Neural crest cell (in vitro differentiated cells): ENCODE measurements around the gene NDUFA13. TPM values are rescaled to one million over a fixed set of nuclear protein-coding genes. Genes with fewer than 3 reads are reported as not detected.

Source experiments
- DNase-seq: peaks from one replicate; pipeline ENCODE4 v3.0.0; 2021; ENCODE audit warnings: low read depth, mixed read lengths, low spot score
- H3K27ac Mint-ChIP-seq: one replicate; pipeline ENCODE4 v1.8.0; 2021; ENCODE audit warnings: mild to moderate bottlenecking, mixed read lengths; ENCODE audit not compliant: unreplicated experiment
- H3K27me3 Mint-ChIP-seq: 2 replicates; pipeline ENCODE4 v1.8.0; 2021; ENCODE audit warnings: low read depth, mild to moderate bottlenecking, mixed read lengths
- H3K36me3 Mint-ChIP-seq: 2 replicates; pipeline ENCODE4 v1.8.0; 2021; ENCODE audit warnings: low read depth, mild to moderate bottlenecking, mixed read lengths
- H3K4me1 Mint-ChIP-seq: 2 replicates; pipeline ENCODE4 v1.8.0; 2021; ENCODE audit warnings: mixed read lengths
- H3K4me3 Mint-ChIP-seq: one replicate; pipeline ENCODE4 v1.8.0; 2021; ENCODE audit warnings: mild to moderate bottlenecking, mixed read lengths
- H3K9me3 Mint-ChIP-seq: 2 replicates; pipeline ENCODE4 v1.8.0; 2021; ENCODE audit warnings: mixed read lengths
- total RNA-seq: library from RNA; stranded (reverse); gene quantifications from 2 replicates; pipeline ENCODE4 v1.2.1, GENCODE V29; 2021
- TF ChIP-seq, protein P1 (sequence below): fragments of 200-600 bp; sonication (generic); conservative IDR thresholded peaks from 2 replicates; pipeline ENCODE4 v1.5.0; 2021; ENCODE audit warnings: antibody characterized with exemption, mild to moderate bottlenecking

The NDUFA13 gene
- total RNA-seq, 1 donor from 2014 or later = 389 TPM

DNA sequence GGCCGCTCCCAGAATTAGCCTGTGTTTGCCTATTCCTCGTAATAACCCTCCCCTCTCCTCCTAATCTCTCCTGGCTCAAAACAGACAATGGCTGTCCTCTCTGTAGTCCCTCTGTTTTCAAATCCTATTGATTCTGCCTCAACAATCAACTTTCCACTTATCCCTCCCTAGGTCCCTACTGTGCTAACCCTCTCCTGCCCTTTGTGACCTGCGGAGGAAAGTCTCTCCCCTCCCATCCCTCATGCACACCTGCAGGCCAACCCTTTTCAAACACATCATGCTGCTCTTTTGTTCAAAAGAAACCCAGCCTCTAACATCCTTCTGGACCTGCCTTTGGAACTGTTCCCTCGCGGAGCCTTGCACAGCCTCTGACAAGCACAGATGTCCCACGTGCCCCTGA lies 59.4 kb downstream of the NDUFA13 start:
- no peaks in the 10 kb centered on the region for H3K27me3 Mint-ChIP-seq
- no peaks in the 10 kb centered on the region for H3K36me3 Mint-ChIP-seq
- peaks cover 6% of the 10 kb centered on the region for H3K4me1 Mint-ChIP-seq
- TF ChIP-seq, protein P1, sequence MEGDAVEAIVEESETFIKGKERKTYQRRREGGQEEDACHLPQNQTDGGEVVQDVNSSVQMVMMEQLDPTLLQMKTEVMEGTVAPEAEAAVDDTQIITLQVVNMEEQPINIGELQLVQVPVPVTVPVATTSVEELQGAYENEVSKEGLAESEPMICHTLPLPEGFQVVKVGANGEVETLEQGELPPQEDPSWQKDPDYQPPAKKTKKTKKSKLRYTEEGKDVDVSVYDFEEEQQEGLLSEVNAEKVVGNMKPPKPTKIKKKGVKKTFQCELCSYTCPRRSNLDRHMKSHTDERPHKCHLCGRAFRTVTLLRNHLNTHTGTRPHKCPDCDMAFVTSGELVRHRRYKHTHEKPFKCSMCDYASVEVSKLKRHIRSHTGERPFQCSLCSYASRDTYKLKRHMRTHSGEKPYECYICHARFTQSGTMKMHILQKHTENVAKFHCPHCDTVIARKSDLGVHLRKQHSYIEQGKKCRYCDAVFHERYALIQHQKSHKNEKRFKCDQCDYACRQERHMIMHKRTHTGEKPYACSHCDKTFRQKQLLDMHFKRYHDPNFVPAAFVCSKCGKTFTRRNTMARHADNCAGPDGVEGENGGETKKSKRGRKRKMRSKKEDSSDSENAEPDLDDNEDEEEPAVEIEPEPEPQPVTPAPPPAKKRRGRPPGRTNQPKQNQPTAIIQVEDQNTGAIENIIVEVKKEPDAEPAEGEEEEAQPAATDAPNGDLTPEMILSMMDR = no peak
- H3K4me3 Mint-ChIP-seq = no peak overlapping the region
- peak overlapping the region; percentile 90 for H3K27ac Mint-ChIP-seq
- DNase-seq = no peak
- H3K9me3 Mint-ChIP-seq = no peaks in the 10 kb centered on the region

Other genes with a start within 250 kb of the NDUFA13 start
- 5.5 and 5.7 TPM in 2 replicates for gene TM6SF2, start 242.9 kb upstream of the NDUFA13 start, total RNA-seq
- 89.9 and 101 TPM in 2 replicates for gene SUGP1, start 195.7 kb upstream of the NDUFA13 start, total RNA-seq
- 68.8 and 70.8 TPM in 2 replicates for gene MAU2, start 195.4 kb upstream of the NDUFA13 start, total RNA-seq
- 150 and 158 TPM in 2 replicates for gene GATAD2A, start 110.5 kb upstream of the NDUFA13 start, total RNA-seq
- gene TSSK6, start 677 bp upstream of the NDUFA13 start, total RNA-seq = 2.7 and 2.9 TPM in 2 replicates
- gene YJEFN3, start 12.7 kb downstream of the NDUFA13 start, total RNA-seq = 15.0 and 18.1 TPM in 2 replicates
- gene CILP2, start 22.0 kb downstream of the NDUFA13 start, total RNA-seq = 2.7 and 2.9 TPM in 2 replicates
- gene PBX4, start 102.5 kb downstream of the NDUFA13 start, total RNA-seq = 7.5 and 7.7 TPM in 2 replicates
- 115 and 116 TPM in 2 replicates for gene LPAR2, start 112.0 kb downstream of the NDUFA13 start, total RNA-seq
- gene GMIP, start 127.4 kb downstream of the NDUFA13 start, total RNA-seq = 20.6 and 25.1 TPM in 2 replicates
- gene ATP13A1, start 147.5 kb downstream of the NDUFA13 start, total RNA-seq = 75.1 and 81.0 TPM in 2 replicates
- 16.2 and 18.2 TPM in 2 replicates for gene ZNF101, start 152.6 kb downstream of the NDUFA13 start, total RNA-seq
- 8.2 and 9.3 TPM in 2 replicates for gene ZNF14, start 216.9 kb downstream of the NDUFA13 start, total RNA-seq